ENCODE data around the gene RABL2A. TPM values are rescaled to one million over a fixed set of nuclear protein-coding genes. Genes with fewer than 3 reads are reported as not detected.
"Not testable (repeated sequence)": the region's sequence is repeated elsewhere in the genome, so short reads cannot be mapped to it uniquely, and the experiment has no call there.

RABL2A gene
- total RNA-seq = 5.2 TPM
- long read RNA-seq, partial matches to known transcripts = 0 of 6 reads
- long read RNA-seq, other reads (novel, unspliced or antisense) = 5 of 6 reads

- ATAC-seq (ENCODE audit: poor library complexity) (peak; percentile 100), DNase-seq (peak; percentile 92)
- intact Hi-C loops (cut with DNase I) = not testable (repeated sequence)
Measured at GRCh38 chr2:113626616-113627330, at the start of gene RABL2A. TSS of gene RABL2A (plus strand) at chr2:113627266. CDS start at chr2:113628607, 1,341 bp downstream.

GRCh38 chr2:113578508-113578907, 48.6 kb upstream of the RABL2A start:
- ATAC-seq (ENCODE audit: poor library complexity); intact Hi-C loops (cut with DNase I): not testable (repeated sequence)
- peak; percentile 48 for DNase-seq

- DNase-seq; ATAC-seq (ENCODE audit: poor library complexity); intact Hi-C loops (cut with DNase I): not testable (repeated sequence)
Measured at GRCh38 chr2:113582473-113582872, 44.6 kb upstream of the RABL2A start.

- ATAC-seq (ENCODE audit: poor library complexity); intact Hi-C loops (cut with DNase I): not testable (repeated sequence)
- DNase-seq = peak; percentile 91
Measured at GRCh38 chr2:113583521-113584225, 43.4 kb upstream of the RABL2A start.

- DNase-seq; ATAC-seq (ENCODE audit: poor library complexity); intact Hi-C loops (cut with DNase I): not testable (repeated sequence)
Measured at GRCh38 chr2:113584311-113585092, 42.6 kb upstream of the RABL2A start.

- DNase-seq = peak; percentile 80
- intact Hi-C loops (cut with DNase I); ATAC-seq (ENCODE audit: poor library complexity): not testable (repeated sequence)
Measured at GRCh38 chr2:113587201-113587600, 39.9 kb upstream of the RABL2A start.

- DNase-seq; ATAC-seq (ENCODE audit: poor library complexity); intact Hi-C loops (cut with DNase I): not testable (repeated sequence)
Measured at GRCh38 chr2:113589591-113589990, 37.5 kb upstream of the RABL2A start.

- ATAC-seq (ENCODE audit: poor library complexity); DNase-seq; intact Hi-C loops (cut with DNase I): not testable (repeated sequence)
Measured at GRCh38 chr2:113591926-113592325, 35.1 kb upstream of the RABL2A start.

- ATAC-seq (ENCODE audit: poor library complexity); intact Hi-C loops (cut with DNase I); DNase-seq: not testable (repeated sequence)
Measured at GRCh38 chr2:113593280-113593679, 33.8 kb upstream of the RABL2A start.

- DNase-seq; ATAC-seq (ENCODE audit: poor library complexity): not testable (repeated sequence)
Measured at GRCh38 chr2:113595725-113596124, 31.3 kb upstream of the RABL2A start.

GRCh38 chr2:113597164-113597563, 29.9 kb upstream of the RABL2A start:
- not testable (repeated sequence) for ATAC-seq (ENCODE audit: poor library complexity); DNase-seq

More at GRCh38 chr2:113595725-113596124, 31.3 kb upstream of the RABL2A start:
- intact Hi-C loops (cut with DNase I) = not testable (repeated sequence)

GRCh38 chr2:113597572-113597971, 29.5 kb upstream of the RABL2A start:
- ATAC-seq (ENCODE audit: poor library complexity); intact Hi-C loops (cut with DNase I); DNase-seq: not testable (repeated sequence)

More at GRCh38 chr2:113597164-113597563, 29.9 kb upstream of the RABL2A start:
- intact Hi-C loops (cut with DNase I) = not testable (repeated sequence)

GRCh38 chr2:113598180-113598579, 28.9 kb upstream of the RABL2A start:
- intact Hi-C loops (cut with DNase I); DNase-seq; ATAC-seq (ENCODE audit: poor library complexity): not testable (repeated sequence)

GRCh38 chr2:113598738-113599137, 28.3 kb upstream of the RABL2A start:
- intact Hi-C loops (cut with DNase I); ATAC-seq (ENCODE audit: poor library complexity); DNase-seq: not testable (repeated sequence)

- ATAC-seq (ENCODE audit: poor library complexity); DNase-seq; intact Hi-C loops (cut with DNase I): not testable (repeated sequence)
Measured at GRCh38 chr2:113599208-113599607, 27.9 kb upstream of the RABL2A start.

GRCh38 chr2:113602040-113602769, 24.9 kb upstream of the RABL2A start:
- intact Hi-C loops (cut with DNase I) = not testable (repeated sequence)
- ATAC-seq (ENCODE audit: poor library complexity) = peak; percentile 30
- DNase-seq = peak; percentile 83

- DNase-seq (no peak), ATAC-seq (ENCODE audit: poor library complexity) (peak; percentile 84)
- intact Hi-C loops (cut with DNase I) = no loop called here
Measured at GRCh38 chr2:113602869-113603466, 24.1 kb upstream of the RABL2A start.

All from Right ventricle myocardium superior (tissue), 1 donor.